Mucosa of descending colon (tissue), 3 donors: ENCODE data around the gene PFDN4. TPM values are rescaled to one million over a fixed set of nuclear protein-coding genes. Genes with fewer than 3 reads are reported as not detected.

Experiments
- ATAC-seq: fragments of 200-7000 bp; cut with Tn5 transposase; one replicate; pipeline ENCODE4 v1.9.1; 2020; ENCODE audit warnings: mild to moderate bottlenecking, moderate library complexity
- DNase-seq, 3 donors: peaks; one replicate each; pipeline ENCODE4 v3.0.0-alpha.2; 2020
- H3K36me3 ChIP-seq: fragments of 200-600 bp; one replicate; pipeline ENCODE4 v1.8.0; 2021; ENCODE audit warnings: low read depth, mild to moderate bottlenecking
- H3K4me1 ChIP-seq: fragments of 200-600 bp; one replicate; pipeline ENCODE4 v1.8.0; 2021; ENCODE audit warnings: low read depth, mild to moderate bottlenecking
- H3K4me3 ChIP-seq: fragments of 200-600 bp; one replicate; pipeline ENCODE4 v1.8.0; 2021; ENCODE audit warnings: mild to moderate bottlenecking
- H3K9me3 ChIP-seq: fragments of 200-600 bp; one replicate; pipeline ENCODE4 v1.8.0; 2021; ENCODE audit warnings: mild to moderate bottlenecking
- intact Hi-C, 2 donors: fragments of 100-400 bp; cut with DNase I in 1 of 2; cut with micrococcal nuclease in 1 of 2; formaldehyde crosslinking; loops; one replicate each; pipeline versions ENCODE4 v1.11.0 to v1.11.1; 2022; cut with DNase I, micrococcal nuclease
- total RNA-seq, 3 donors: library from RNA; stranded (reverse); fragmentation: NEBNext Ultra II Directional in 2 of 3; extraction: Animal tissue kit (Norgen Biotek cat#: 25700) in 2 of 3; gene quantifications; one replicate each; pipeline versions ENCODE4 v1.2.1 to v1.2.4, GENCODE V29; 2021 to 2023
- TF ChIP-seq, protein P1 (sequence below): fragments of 200-600 bp; IDR thresholded peaks from one replicate; pipeline ENCODE4 v1.8.0; 2022; ENCODE audit warnings: antibody characterized with exemption, mild to moderate bottlenecking
- donor health status: DM: no; HTN: no; CAD: no; lungs with moderate emphysema.
- donor health status: DM: no; HTN: no; CAD: no.
- donor health status: DM: no; HTN: yes; CAD: no.

Gene PFDN4
- total RNA-seq, 3 donors from 2014 or later = 11.1 to 23.4 (median 22.0) TPM

DNA sequence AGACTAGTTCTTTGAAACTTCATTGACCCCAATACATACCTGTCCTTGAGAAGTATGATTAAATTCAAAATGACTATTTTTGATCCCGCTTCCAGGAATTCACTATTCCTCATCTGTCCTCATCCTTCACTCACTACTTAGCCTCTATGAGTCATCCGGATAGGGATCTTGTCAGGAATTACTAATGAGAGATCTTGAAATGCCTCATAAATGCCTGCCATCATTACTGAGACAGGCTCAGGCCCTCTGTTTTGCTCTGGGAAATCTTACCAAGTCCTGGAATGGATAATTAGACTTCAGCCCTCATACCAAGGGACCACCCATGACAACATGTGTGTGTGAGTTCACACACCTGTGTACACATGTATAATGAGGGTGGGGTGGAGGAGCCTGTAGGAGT lies 31.3 kb upstream of the PFDN4 start:
- Histone ChIP-seq H3K4me3 (no peak overlapping the region), H3K4me1 (peaks cover 13% of the 10 kb centered on the region), H3K36me3 (no peaks in the 10 kb centered on the region), H3K9me3 (no peaks in the 10 kb centered on the region)
- no peak for DNase-seq
- intact Hi-C loops = no loop called here
- ATAC-seq = no peak
- TF ChIP-seq, protein P1, sequence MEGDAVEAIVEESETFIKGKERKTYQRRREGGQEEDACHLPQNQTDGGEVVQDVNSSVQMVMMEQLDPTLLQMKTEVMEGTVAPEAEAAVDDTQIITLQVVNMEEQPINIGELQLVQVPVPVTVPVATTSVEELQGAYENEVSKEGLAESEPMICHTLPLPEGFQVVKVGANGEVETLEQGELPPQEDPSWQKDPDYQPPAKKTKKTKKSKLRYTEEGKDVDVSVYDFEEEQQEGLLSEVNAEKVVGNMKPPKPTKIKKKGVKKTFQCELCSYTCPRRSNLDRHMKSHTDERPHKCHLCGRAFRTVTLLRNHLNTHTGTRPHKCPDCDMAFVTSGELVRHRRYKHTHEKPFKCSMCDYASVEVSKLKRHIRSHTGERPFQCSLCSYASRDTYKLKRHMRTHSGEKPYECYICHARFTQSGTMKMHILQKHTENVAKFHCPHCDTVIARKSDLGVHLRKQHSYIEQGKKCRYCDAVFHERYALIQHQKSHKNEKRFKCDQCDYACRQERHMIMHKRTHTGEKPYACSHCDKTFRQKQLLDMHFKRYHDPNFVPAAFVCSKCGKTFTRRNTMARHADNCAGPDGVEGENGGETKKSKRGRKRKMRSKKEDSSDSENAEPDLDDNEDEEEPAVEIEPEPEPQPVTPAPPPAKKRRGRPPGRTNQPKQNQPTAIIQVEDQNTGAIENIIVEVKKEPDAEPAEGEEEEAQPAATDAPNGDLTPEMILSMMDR = no peak

DNA sequence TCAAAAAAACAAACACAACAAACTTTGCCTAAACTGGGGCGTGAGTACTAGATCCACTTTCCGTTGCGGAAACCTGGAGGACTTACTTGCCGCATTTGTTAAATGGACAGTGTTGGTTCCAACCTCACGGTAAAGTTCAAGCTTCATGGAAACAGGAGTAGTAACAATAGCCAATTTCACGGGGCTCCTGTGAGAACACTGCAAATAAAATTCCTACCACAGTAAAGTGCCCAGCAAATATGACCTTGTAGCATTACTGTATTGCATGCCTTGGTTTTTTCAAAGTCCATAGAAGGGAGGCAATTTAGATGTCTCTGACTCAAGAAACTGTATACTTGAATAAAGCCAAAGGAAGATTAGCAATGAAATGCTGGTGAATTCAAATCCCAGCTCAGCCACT lies 30.5 kb upstream of the PFDN4 start:
- no peak overlapping the region for H3K4me3 ChIP-seq
- TF ChIP-seq, protein P1 = no peak
- ATAC-seq (no peak), DNase-seq (no peak)
- peaks cover 13% of the 10 kb centered on the region for H3K4me1 ChIP-seq
- no peaks in the 10 kb centered on the region for H3K36me3 ChIP-seq
- H3K9me3 ChIP-seq = no peaks in the 10 kb centered on the region
- intact Hi-C loops = no loop called here

DNA sequence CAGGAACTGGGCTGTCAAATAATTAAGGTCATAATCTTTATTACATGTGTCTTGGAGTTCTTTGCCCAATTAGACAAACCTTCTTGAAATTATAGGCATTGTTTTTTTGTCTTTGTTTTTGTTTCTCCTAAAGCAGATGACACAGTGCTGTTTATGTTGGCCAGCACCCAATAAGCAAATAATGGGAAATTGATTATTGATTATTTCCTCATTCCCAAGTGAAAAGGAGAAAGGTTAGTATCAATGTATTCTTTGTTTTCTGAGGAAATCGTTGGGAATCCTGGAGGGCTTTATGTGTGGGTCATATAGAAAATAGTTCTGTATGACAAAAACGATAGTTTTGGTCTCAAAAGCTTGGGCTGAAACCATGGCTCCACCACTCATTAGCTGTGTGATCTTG lies 29.6 kb upstream of the PFDN4 start:
- ATAC-seq (no peak), DNase-seq (no peak)
- intact Hi-C loops = no loop called here
- H3K4me3 ChIP-seq = no peak overlapping the region
- peaks cover 7% of the 10 kb centered on the region for H3K4me1 ChIP-seq
- no peaks in the 10 kb centered on the region for H3K36me3 ChIP-seq
- H3K9me3 ChIP-seq = no peaks in the 10 kb centered on the region
- TF ChIP-seq, protein P1 = no peak

DNA sequence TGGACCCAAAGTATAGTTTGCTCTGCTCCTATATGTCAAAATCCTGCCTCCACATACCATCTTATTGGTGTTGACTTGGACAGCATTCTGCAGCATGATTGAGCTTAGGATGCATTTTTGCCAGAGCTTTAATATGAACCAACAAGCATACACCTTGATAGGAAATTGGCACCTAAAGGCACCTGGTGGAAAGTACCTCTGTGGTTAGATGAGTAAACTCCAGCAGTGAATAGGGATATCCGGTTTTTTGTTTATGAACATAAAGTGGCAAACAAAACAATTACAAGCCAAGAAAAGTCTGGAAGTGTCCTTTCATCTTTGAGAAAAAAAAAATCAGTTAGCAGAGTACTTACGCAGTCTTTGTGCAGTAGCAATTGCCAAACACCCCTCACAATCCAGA lies 27.9 kb upstream of the PFDN4 start:
- ATAC-seq (no peak), DNase-seq (no peak)
- no peaks in the 10 kb centered on the region for H3K36me3 ChIP-seq
- TF ChIP-seq, protein P1 = no peak
- intact Hi-C loops = no loop called here
- no peaks in the 10 kb centered on the region for H3K4me1 ChIP-seq
- no peak overlapping the region for H3K4me3 ChIP-seq
- no peaks in the 10 kb centered on the region for H3K9me3 ChIP-seq

DNA sequence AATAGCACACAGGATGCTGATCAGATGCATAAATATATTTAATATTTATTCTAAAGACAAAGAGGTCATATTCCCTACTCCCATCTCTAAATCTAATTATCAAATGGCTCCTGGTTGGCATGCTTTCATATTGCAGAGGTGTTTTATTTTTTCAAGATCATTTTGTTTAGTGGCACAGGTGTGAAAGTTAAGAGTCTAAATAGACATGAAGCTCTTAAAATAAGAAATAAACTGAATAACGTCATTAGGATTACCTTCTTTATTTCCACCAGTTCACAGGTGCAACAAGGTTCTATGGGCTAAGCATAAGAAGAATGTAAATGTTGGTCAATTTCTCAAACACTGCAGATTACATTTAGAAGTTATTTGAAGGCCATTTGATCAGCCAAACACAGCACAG lies 27.0 kb upstream of the PFDN4 start:
- no peak for ATAC-seq
- H3K9me3 ChIP-seq = no peaks in the 10 kb centered on the region
- no peaks in the 10 kb centered on the region for H3K36me3 ChIP-seq
- no peak overlapping the region for H3K4me3 ChIP-seq
- TF ChIP-seq, protein P1 = no peak
- intact Hi-C loops = no loop called here
- no peak for DNase-seq
- no peaks in the 10 kb centered on the region for H3K4me1 ChIP-seq

DNA sequence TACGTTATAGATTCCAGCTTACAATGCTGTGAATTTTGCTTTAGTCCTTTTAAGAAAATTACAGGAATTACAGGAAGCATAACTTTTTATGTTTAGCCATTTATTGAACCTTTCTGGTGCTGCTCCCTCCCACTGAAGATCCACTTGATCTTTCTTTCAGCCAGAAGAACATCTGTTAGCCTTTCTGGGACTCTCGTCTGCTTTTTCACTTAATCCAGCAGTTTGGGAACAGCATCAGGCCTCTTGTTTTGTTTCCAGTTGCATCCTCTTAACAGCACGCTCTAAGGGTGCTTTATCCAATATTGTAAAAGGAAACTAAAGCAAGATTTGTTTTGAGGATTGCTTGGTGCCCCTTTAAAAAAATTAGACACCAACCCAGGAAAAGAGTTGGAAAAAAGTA lies 23.8 kb upstream of the PFDN4 start:
- H3K4me3 ChIP-seq = no peak overlapping the region
- TF ChIP-seq, protein P1 = no peak
- ATAC-seq (no peak), DNase-seq (no peak)
- H3K9me3 ChIP-seq = no peaks in the 10 kb centered on the region
- H3K36me3 ChIP-seq = no peaks in the 10 kb centered on the region
- intact Hi-C loops = no loop called here
- no peaks in the 10 kb centered on the region for H3K4me1 ChIP-seq
